AG10803 (cell line): Measurements from ENCODE around the gene SRD5A1.

Experiments
- DNase-seq: peaks from one replicate; pipeline ENCODE4 v3.0.0; 2010; ENCODE audit warnings: low read depth
- H3K4me3 ChIP-seq: 2 replicates; pipeline ENCODE4 v1.5.1; 2011; ENCODE audit warnings: mild to moderate bottlenecking, low read length, control low read depth
- TF ChIP-seq, protein P1 (sequence below): conservative IDR thresholded peaks from 2 replicates; pipeline ENCODE4 v1.5.1; 2011; ENCODE audit warnings: mild to moderate bottlenecking, low read length, control low read depth, inconsistent platforms

SRD5A1 gene

DNA sequence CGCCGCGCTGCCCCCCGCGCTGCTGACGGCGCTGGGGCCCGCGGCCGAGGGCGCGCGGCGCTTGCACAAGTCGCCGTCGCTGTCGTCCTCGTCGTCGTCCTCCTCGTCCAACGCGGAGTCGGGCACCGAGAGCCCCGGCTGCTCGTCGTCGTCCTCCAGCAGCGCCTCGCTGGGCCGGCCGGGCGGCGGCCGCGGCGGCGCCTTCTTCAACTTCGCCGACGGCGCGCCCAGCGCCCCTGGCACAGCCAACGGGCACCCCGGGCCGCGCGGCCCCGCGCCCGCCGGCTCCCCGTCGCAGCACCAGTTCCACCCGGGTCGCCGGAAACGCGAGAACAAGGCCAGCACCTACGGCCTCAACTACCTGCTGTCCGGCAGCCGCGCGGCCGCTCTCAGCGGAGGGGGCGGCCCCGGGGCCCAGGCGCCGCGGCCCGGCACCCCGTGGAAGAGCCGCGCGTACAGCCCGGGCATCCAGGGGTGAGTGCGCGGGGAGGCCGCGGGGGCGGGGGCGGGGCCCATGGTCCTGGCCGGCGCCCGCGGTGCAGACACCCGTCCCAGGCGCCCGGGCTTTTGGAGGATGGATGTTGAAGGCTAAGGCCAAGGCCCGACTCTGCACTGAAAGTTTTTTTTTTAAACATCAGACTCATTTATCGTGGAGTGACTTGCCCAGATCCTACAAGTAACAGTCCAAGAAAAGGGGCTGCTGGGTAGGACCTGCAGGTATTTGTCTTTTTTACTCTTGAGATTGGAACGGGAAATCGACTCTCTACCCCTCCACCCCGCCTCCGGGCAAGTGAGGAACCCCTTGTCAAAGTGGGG, 81.2 kb downstream of the SRD5A1 start:
- H3K4me3 ChIP-seq, result peak overlapping the region; percentile 73
- TF ChIP-seq, protein P1, sequence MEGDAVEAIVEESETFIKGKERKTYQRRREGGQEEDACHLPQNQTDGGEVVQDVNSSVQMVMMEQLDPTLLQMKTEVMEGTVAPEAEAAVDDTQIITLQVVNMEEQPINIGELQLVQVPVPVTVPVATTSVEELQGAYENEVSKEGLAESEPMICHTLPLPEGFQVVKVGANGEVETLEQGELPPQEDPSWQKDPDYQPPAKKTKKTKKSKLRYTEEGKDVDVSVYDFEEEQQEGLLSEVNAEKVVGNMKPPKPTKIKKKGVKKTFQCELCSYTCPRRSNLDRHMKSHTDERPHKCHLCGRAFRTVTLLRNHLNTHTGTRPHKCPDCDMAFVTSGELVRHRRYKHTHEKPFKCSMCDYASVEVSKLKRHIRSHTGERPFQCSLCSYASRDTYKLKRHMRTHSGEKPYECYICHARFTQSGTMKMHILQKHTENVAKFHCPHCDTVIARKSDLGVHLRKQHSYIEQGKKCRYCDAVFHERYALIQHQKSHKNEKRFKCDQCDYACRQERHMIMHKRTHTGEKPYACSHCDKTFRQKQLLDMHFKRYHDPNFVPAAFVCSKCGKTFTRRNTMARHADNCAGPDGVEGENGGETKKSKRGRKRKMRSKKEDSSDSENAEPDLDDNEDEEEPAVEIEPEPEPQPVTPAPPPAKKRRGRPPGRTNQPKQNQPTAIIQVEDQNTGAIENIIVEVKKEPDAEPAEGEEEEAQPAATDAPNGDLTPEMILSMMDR, result no peak
- no peak for DNase-seq

DNA sequence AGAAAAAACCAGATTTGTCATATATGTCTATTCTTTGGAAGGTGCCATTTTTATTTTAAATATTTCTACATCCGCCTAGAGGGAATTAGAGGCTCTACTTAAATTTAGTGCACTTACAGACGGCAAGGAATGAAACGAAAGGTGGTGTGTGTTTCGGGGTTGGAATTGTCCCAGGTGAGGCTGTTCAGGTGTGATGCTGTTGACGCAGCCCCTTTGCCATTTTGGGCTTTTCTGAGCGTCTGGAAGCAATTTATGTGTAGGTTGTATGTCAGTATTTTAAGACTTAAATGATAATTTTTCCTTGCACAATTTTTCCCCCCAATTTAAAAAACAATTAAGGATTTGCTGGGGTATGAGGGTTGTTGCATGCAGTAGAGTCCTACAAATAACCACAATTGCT, 82.0 kb downstream of the SRD5A1 start:
- H3K4me3 ChIP-seq, result peak overlapping the region; percentile 73
- TF ChIP-seq, protein P1, result no peak
- no peak for DNase-seq

DNA sequence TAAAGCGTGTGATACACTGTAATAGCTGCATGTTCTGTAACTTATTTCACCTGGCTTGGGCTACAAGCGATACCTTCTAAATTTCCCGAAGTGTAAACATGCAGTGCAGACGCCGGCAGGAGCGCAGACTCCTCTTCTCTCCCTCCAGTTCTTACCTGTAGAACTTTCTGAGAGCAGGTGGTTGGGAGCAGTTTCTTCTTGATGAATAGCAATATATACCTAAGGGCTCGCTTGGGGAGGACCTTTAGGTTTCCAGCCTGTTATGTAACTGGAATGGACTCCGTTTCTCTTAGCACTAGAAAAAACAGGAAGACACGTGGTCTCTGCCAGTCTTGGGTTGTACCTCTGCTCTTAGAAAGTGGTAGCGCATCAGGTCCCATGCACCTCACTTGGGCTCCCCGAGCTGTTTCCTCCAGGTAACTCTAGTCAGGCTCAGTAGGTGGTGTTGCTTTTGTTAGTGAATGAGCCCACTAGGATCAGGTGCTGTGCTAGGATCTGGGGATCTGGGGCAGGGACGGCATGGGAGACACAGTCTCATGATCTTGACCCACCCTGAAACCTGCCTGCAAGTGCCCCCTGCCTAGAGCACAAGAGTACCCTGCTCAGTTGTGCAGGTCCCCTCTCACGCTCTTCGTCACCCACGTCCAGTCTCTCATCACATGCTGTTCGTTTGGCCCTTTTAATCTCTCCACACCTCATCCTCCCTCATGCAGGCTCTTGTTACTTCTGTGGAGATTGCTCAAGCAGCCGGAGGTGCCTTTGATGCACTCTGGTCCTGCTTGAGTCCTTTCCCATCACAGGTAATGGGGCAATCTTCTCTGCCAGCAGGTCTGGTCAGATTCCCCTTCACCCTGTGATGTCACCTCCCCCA, 82.8 kb downstream of the SRD5A1 start:
- DNase-seq, result no peak
- TF ChIP-seq, protein P1, result no peak
- H3K4me3 ChIP-seq, result peak overlapping the region; percentile 73

DNA sequence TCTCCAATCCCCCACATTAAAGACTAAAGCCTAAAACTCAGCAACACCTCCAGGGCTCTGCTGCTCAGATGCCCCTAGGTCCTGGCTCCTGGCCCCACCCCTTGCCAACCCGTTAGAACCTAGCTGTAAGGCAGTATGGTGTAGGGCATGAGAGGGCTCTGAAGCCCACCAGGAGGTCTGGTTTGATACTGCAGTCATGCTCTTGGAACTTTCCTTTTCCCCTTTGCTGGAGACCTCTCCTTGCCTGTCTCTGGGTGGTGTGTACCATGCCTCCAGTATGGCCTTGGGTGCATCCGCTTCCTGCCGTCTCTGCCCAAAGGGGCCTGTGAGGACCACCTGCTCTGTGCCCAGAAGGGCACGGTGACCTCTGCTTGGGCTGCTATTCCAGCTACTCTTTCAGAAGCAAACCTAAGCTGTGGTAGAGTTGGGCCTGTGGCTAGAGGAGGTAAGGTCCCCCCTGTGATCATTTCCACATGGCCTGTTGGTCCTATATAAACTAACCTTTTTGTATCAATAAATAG, 83.4 kb downstream of the SRD5A1 start:
- TF ChIP-seq, protein P1, result no peak
- no peak for DNase-seq
- H3K4me3 ChIP-seq, result peak overlapping the region; percentile 73; the same call in 1 of the 2 replicates

DNA sequence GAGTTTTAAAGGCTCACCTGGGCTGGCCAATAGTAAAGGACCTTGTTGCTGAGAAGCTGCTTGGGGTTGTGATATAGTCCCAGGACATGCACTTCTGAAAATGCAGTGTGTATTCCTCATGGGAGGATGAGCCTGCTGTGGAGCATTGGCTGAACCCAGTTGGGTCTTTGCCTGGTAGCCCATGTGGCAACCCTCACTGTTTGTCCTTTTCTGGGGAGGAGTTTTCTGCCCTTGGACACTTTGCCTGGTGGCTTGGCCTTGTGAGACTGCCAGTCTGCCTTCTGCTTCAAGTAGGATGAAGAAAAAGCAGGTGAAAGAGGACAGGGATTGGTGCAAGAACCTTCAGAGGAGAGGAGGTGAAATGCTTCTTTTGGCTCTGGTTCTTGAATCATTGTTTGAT, 84.0 kb downstream of the SRD5A1 start:
- no peak overlapping the region for H3K4me3 ChIP-seq
- DNase-seq, result no peak
- TF ChIP-seq, protein P1, result no peak

DNA sequence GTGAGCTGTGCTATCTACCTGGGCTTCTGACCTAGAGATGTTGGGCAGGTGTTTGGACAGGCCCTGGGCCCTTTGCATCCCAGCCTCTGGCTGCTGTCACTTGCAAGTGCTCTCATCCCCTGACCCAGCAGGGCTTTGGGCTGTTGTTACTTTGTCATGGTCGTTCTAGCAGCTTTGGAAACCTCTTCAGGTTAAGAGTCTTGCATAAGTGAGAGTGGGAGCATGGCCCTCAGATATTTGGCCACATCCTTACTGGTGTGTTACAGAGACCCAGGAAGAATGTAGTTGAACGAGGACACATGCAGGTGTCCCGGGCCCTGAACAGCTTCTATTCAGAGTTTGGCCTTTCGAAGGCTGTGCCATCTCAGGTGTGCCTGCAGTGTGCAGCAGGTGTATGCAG, 84.4 kb downstream of the SRD5A1 start:
- no peak for DNase-seq
- no peak overlapping the region for H3K4me3 ChIP-seq
- TF ChIP-seq, protein P1, result no peak
